GM12878 (cell line): Measurements from ENCODE around the gene RAI14. TPM values are rescaled to one million over a fixed set of nuclear protein-coding genes. Genes with fewer than 3 reads are reported as not detected.

Experiments
- ATAC-seq: fragments of 200-7000 bp; cut with Tn5 transposase; 3 replicates; pipeline ENCODE4 v1.9.1; 2020; ENCODE audit warnings: mild to moderate bottlenecking, moderate library complexity
- BruUV-seq: library from RNA; stranded (reverse); fragments of 400-500 nt; replicated peaks from 2 replicates; lab custom pipeline; 2021; lab: Mats Ljungman, UMichigan
- CTCF ChIA-PET: fragments of 300-600 bp; sonication (Branson Sonifier 250); formaldehyde crosslinking; extraction: SDS; loops from one replicate; lab custom pipeline; 2021; ENCODE audit warnings: inconsistent platforms; lab: Yijun Ruan, JAX
- POLR2A ChIA-PET: fragments of 350-600 bp; formaldehyde crosslinking; extraction: SDS; loops from one replicate; lab custom pipeline; 2021; ENCODE audit warnings: inconsistent platforms; lab: Charles Lee
- RAD21 ChIA-PET: fragments of 300-600 bp; sonication (Branson Sonifier 250); formaldehyde crosslinking; loops from one replicate; lab custom pipeline; 2023; ENCODE audit warnings: antibody characterized with exemption; ENCODE audit not compliant: unreplicated experiment; lab: Charles Lee
- SMC1A ChIA-PET: fragments of 300-600 bp; sonication (Branson Sonifier 250); formaldehyde crosslinking; loops from one replicate; lab custom pipeline; 2023; ENCODE audit not compliant: unreplicated experiment, uncharacterized antibody; lab: Charles Lee
- DNase-seq: peaks from one replicate; pipeline ENCODE4 v3.0.0-alpha.2; 2011; ENCODE audit warnings: low read depth, low spot score
- FAIRE-seq: peaks from 3 replicates; lab custom pipeline; 2011; peaks lifted over from hg19 to GRCh38; lab: Jason Lieb, UNC
- H2AFZ ChIP-seq: 2 replicates; pipeline ENCODE4 v1.6.0; 2011; ENCODE audit warnings: low read depth, low read length, control low read depth; ENCODE audit not compliant: control insufficient read depth
- H3K27ac ChIP-seq: 2 replicates; pipeline ENCODE4 v1.5.1; 2011; ENCODE audit warnings: control low read depth; ENCODE audit not compliant: control insufficient read depth, insufficient read depth
- H3K27me3 ChIP-seq, 2 experiments: replicated peaks in 1 of 2; 2 replicates each; pipeline versions ENCODE4 v1.6.0 to v1.6.1; 2011; ENCODE audit warnings: low read length in 1 of 2; ENCODE audit not compliant: control insufficient read depth in 2 of 2, insufficient read depth in 2 of 2
- H3K36me3 ChIP-seq, 2 experiments: 2 replicates each; pipeline ENCODE4 v1.5.1; 2011; ENCODE audit warnings: low read length in 1 of 2; ENCODE audit not compliant: control insufficient read depth in 2 of 2, insufficient read depth in 2 of 2
- H3K4me1 ChIP-seq: 2 replicates; pipeline ENCODE4 v1.6.1; 2011; ENCODE audit warnings: mild to moderate bottlenecking, low read length, moderate library complexity, mixed read lengths; ENCODE audit not compliant: control insufficient read depth, insufficient read depth
- H3K4me2 ChIP-seq: 2 replicates; pipeline ENCODE4 v1.6.0; 2011; ENCODE audit warnings: control low read depth; ENCODE audit not compliant: control insufficient read depth, insufficient read depth
- H3K4me3 ChIP-seq: fragments of 200-600 bp; sonication (generic); 2 replicates; pipeline ENCODE4 v1.5.1; 2016
- H3K79me2 ChIP-seq: 2 replicates; pipeline ENCODE4 v1.6.0; 2011; ENCODE audit warnings: low read length; ENCODE audit not compliant: control insufficient read depth, insufficient read depth
- H3K9ac ChIP-seq: 2 replicates; pipeline ENCODE4 v1.8.0; 2011; ENCODE audit warnings: low read length, control low read depth, mixed read lengths; ENCODE audit not compliant: control insufficient read depth, insufficient read depth
- H3K9me3 ChIP-seq: replicated peaks from 3 replicates; pipeline ENCODE4 v1.5.1; 2011; ENCODE audit warnings: mild to moderate bottlenecking, low read length; ENCODE audit not compliant: control insufficient read depth, insufficient read depth
- H4K20me1 ChIP-seq: 2 replicates; pipeline ENCODE4 v1.6.0; 2011; ENCODE audit not compliant: control insufficient read depth, insufficient read depth
- CREB1 ChIP-seq: IDR thresholded peaks from 2 replicates; pipeline ENCODE4 v1.6.1; 2012; ENCODE audit warnings: low read depth, mild to moderate bottlenecking, inconsistent platforms
- EED ChIP-seq: sonication (generic); IDR thresholded peaks from 2 replicates; pipeline ENCODE4 v1.6.1; 2016; ENCODE audit warnings: antibody characterized with exemption, low read depth
- FOXK2 ChIP-seq: fragments of 450-650 bp; IDR thresholded peaks from 2 replicates; pipeline ENCODE4 v1.6.1; 2017; ENCODE audit warnings: mild to moderate bottlenecking, moderate library complexity
- GATAD2B ChIP-seq: fragments of 450-650 bp; conservative IDR thresholded peaks from 2 replicates; pipeline ENCODE4 v1.6.1; 2017; ENCODE audit warnings: low read depth, mild to moderate bottlenecking, moderate library complexity
- NFYA ChIP-seq: IDR thresholded peaks from 2 replicates; pipeline ENCODE4 v1.6.1; 2011; ENCODE audit warnings: low read depth, mild to moderate bottlenecking, low read length, improper control_type of control experiment, borderline replicate concordance
- POLR2A ChIP-seq: IDR thresholded peaks from 2 replicates; pipeline ENCODE4 v1.6.1; 2011; ENCODE audit warnings: low read depth, mild to moderate bottlenecking, low read length
- POU2F2 ChIP-seq: IDR thresholded peaks from 3 replicates; pipeline ENCODE4 v1.6.1; 2011; ENCODE audit warnings: low read depth, mild to moderate bottlenecking, low read length, borderline replicate concordance
- RAD21 ChIP-seq: IDR thresholded peaks from 2 replicates; pipeline ENCODE4 v1.6.1; 2011; ENCODE audit warnings: mild to moderate bottlenecking, low read depth, low read length, moderate library complexity; ENCODE audit not compliant: insufficient read depth
- ZNF384 ChIP-seq: IDR thresholded peaks from 2 replicates; pipeline ENCODE4 v1.6.1; 2012; ENCODE audit warnings: low read depth, mild to moderate bottlenecking, low read length, improper control_type of control experiment, borderline replicate concordance
- WGBS: methylation state at CpG from one replicate; pipeline ENCODE4 v1.1.6; 2016; ENCODE audit warnings: low lambda C conversion rate; ENCODE audit not compliant: insufficient replicate concordance, insufficient coverage; ENCODE audit errors: missing lambda C conversion rate; 5-methylcytosine and 5-hydroxymethylcytosine counted together
- in situ Hi-C: fragments of 300-500 bp; cut with MboI; formaldehyde crosslinking; loops from 9 replicates; pipeline ENCODE4 v1.14.3; 2018; ENCODE audit warnings: mixed read lengths
- intact Hi-C: fragments of 100-400 bp; cut with micrococcal nuclease; formaldehyde crosslinking; loops from one replicate; pipeline ENCODE4 v1.14.2; 2022; ENCODE audit not compliant: unreplicated experiment
- polyA plus RNA-seq, 11 experiments: library from polyadenylated mRNA; depleted of rRNA in 4 of 11; unstranded in 6 of 11; stranded (reverse) in 5 of 11; fragments of >200 nt; fragmentation: Nextera tagmentation in 4 of 11; fragmentation: Illumina TruSeq in 1 of 11; extraction: Ambion mirVana in 4 of 11; extraction: Trizol in 1 of 11; gene quantifications; 1 replicate in 1 of 11; 2 replicates in 10 of 11; pipeline versions ENCODE4 v1.2.1 to v1.2.3, GENCODE V29; 2011 to 2016; ENCODE audit warnings: inconsistent platforms in 2 of 11, missing spikeins in 2 of 11, low read depth in 1 of 11
- total RNA-seq, 4 experiments: library from RNA; depleted of rRNA in 3 of 4; stranded (reverse); fragments of >200 nt in 3 of 4; fragmentation: Illumina TruSeq in 1 of 4; extraction: Trizol in 1 of 4; gene quantifications; 2 replicates each; pipeline versions ENCODE4 v1.2.1 to v1.2.3, GENCODE V29; 2013 to 2021
- TF ChIP-seq, protein P1 (sequence below): IDR thresholded peaks from 2 replicates; pipeline ENCODE4 v1.6.1; 2012; ENCODE audit warnings: low read depth, low read length, improper control_type of control experiment
- TF ChIP-seq, protein P2 (sequence below): fragments of 450-650 bp; IDR thresholded peaks from 2 replicates; pipeline ENCODE4 v1.6.1; 2016; ENCODE audit warnings: mild to moderate bottlenecking
- TF ChIP-seq, protein P3 (sequence below): IDR thresholded peaks from 2 replicates; pipeline ENCODE4 v1.6.1; 2011; ENCODE audit warnings: borderline replicate concordance, low read depth, mild to moderate bottlenecking, moderate library complexity, low read length; ENCODE audit not compliant: insufficient read depth, poor library complexity, severe bottlenecking

RAI14 gene
- total and polyA plus RNA-seq, 10 of the 15 experiments (the other 5 are each of a cell fraction or from before 2014, with no cell fraction given) = 0.18 to 4.6 (median 1.9) TPM

DNA sequence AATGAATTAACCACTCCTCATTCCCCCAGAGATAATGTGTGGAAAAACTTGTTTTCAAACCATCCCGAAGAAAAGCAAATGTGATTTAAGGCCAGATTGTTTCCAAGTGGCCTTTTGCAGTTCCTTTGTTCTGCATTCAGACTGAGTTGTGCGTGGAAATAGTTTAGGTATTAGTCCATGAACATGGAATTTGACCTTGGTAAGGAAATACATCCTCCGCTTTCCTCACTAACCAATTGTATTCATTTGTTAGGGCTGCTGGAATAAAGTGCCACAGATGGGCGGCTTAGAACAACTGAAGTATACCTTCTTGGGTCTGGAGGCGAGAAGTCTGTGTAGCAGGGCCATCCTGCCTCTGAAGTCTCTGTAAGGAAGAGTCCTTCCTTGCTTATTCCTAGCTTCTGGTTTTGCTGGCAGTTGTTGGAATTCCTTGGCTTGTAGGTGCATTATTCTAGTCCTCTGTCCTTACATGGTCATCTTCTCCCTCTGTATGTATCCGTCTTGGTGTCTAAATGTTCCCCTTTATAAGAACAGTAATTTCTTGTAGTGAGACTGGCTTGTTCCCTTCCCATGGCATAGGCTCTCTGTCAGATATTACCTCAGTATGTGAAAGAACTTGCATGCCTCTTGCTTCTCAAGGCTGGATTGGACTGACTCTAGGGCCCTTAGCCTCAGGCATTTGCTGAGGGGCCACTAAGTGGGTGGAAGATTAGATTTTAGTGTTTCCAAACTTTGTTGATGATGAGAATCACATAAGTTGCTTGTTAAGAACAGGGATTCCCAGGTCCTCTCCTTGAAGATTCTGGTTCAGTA is 53.9 kb downstream of the RAI14 start:
- H3K36me3 ChIP-seq = no peaks in the 10 kb centered on the region
- RAD21 ChIA-PET = no interaction called here
- no peak overlapping the region for H3K27ac ChIP-seq
- H3K4me2 ChIP-seq = no peak overlapping the region
- H3K27me3 ChIP-seq = peaks cover 0 to 2% of the 10 kb centered on the region in 2 experiments; a peak in 1 of 4 replicates
- no peak overlapping the region for H3K9ac ChIP-seq
- TF ChIP-seq, protein P1, sequence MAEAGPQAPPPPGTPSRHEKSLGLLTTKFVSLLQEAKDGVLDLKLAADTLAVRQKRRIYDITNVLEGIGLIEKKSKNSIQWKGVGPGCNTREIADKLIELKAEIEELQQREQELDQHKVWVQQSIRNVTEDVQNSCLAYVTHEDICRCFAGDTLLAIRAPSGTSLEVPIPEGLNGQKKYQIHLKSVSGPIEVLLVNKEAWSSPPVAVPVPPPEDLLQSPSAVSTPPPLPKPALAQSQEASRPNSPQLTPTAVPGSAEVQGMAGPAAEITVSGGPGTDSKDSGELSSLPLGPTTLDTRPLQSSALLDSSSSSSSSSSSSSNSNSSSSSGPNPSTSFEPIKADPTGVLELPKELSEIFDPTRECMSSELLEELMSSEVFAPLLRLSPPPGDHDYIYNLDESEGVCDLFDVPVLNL = no peak
- TF ChIP-seq GATAD2B (no peak), POLR2A (no peak), POU2F2 (no peak), CREB1 (no peak)
- TF ChIP-seq, all 136 proteins: peak for 0
- DNase-seq = no peak
- H4K20me1 ChIP-seq = no peaks in the 10 kb centered on the region
- ChIA-PET CTCF (no interaction called here), POLR2A (interaction anchor here (0.6 kb wide), 1 partner anchor 839 kb away, joined by 3 read pairs; no protein-coding TSS in a partner anchor), SMC1A (no interaction called here)
- no peak overlapping the region for H3K4me3 ChIP-seq
- no peaks in the 10 kb centered on the region for H3K79me2 ChIP-seq
- in situ Hi-C loops (no loop called here), intact Hi-C loops (no loop called here)
- no peak overlapping the region for H2AFZ ChIP-seq
- WGBS = 40% methylated on average over 6 of the region's 6 CpGs
- H3K4me1 ChIP-seq = no peaks in the 10 kb centered on the region
- no TSS peak for BruUV-seq
- ATAC-seq = no peak
- no peak for FAIRE-seq
- no peaks in the 10 kb centered on the region for H3K9me3 ChIP-seq

DNA sequence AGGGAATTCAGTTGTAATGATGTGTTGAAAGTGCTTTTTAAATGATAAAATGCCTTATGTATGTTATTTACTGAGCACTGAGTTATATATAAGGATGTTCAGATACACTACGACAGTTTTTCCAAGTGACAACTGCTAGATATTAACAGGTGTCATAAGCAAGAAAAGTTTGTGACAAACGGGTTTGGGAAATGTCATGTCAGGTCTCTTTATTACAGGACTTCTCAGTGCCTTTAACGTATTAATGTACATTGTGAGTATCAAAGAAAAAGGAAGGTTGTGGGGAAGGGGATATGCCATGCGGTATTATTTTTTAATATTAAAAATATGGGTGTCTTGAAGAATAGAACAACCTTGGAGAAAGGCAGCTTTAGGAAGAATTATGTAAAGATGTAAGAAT is 56.4 kb downstream of the RAI14 start:
- ATAC-seq (no peak), DNase-seq (no peak), FAIRE-seq (no peak)
- H3K36me3 ChIP-seq = no peaks in the 10 kb centered on the region
- no peaks in the 10 kb centered on the region for H3K4me1 ChIP-seq
- SMC1A ChIA-PET = no interaction called here
- BruUV-seq = no TSS peak
- RAD21 ChIA-PET = no interaction called here
- H3K9ac ChIP-seq = no peak overlapping the region
- peaks cover 0 to 2% of the 10 kb centered on the region in 2 experiments; a peak in 1 of 4 replicates for H3K27me3 ChIP-seq
- H3K79me2 ChIP-seq = no peaks in the 10 kb centered on the region
- H3K4me3 ChIP-seq = no peak overlapping the region
- no peaks in the 10 kb centered on the region for H4K20me1 ChIP-seq
- WGBS = 33% methylated on average over 4 of the region's 4 CpGs
- in situ Hi-C loops = no loop called here
- no peaks in the 10 kb centered on the region for H3K9me3 ChIP-seq
- POLR2A ChIA-PET = no interaction called here
- H3K4me2 ChIP-seq = no peak overlapping the region
- CTCF ChIA-PET = no interaction called here
- no peak overlapping the region for H3K27ac ChIP-seq
- no peak overlapping the region for H2AFZ ChIP-seq
- intact Hi-C loops = no loop called here
- TF ChIP-seq ZNF384 (no peak), NFYA (no peak), FOXK2 (no peak), EED (no peak), RAD21 (no peak)
- TF ChIP-seq, protein P2, sequence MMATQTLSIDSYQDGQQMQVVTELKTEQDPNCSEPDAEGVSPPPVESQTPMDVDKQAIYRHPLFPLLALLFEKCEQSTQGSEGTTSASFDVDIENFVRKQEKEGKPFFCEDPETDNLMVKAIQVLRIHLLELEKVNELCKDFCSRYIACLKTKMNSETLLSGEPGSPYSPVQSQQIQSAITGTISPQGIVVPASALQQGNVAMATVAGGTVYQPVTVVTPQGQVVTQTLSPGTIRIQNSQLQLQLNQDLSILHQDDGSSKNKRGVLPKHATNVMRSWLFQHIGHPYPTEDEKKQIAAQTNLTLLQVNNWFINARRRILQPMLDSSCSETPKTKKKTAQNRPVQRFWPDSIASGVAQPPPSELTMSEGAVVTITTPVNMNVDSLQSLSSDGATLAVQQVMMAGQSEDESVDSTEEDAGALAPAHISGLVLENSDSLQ = no peak
- TF ChIP-seq, protein P1 = no peak
- TF ChIP-seq, protein P3, sequence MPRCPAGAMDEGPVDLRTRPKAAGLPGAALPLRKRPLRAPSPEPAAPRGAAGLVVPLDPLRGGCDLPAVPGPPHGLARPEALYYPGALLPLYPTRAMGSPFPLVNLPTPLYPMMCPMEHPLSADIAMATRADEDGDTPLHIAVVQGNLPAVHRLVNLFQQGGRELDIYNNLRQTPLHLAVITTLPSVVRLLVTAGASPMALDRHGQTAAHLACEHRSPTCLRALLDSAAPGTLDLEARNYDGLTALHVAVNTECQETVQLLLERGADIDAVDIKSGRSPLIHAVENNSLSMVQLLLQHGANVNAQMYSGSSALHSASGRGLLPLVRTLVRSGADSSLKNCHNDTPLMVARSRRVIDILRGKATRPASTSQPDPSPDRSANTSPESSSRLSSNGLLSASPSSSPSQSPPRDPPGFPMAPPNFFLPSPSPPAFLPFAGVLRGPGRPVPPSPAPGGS = no peak
